Measurements from ENCODE around the gene FBXO34. TPM values are rescaled to one million over a fixed set of nuclear protein-coding genes. Genes with fewer than 3 reads are reported as not detected.

Gene FBXO34
- total and polyA plus RNA-seq, 2 of the 13 experiments (the other 11 are each of a cell fraction or from before 2014, with no cell fraction given) = 8.8 to 13.5 TPM

GRCh38 chr14:55270832-55271571, at the start of gene FBXO34 (continued):
- TF ChIP-seq ZBTB33 (CRISPR knock-in tag; IDR thresholded peaks at IDR 0.05) = peak; percentile 67
- peak; percentile 70; the same call in 1 of the 2 replicates for TF ChIP-seq KMT2A (CRISPR knock-in tag; IDR thresholded peaks at IDR 0.05)
- no peak for TF ChIP-seq ZSCAN22 (CRISPR knock-in tag; IDR thresholded peaks at IDR 0.05)
- TF ChIP-seq ZNF124 (CRISPR knock-in tag; IDR thresholded peaks at IDR 0.05) = peak; percentile 60; the same call in 1 of the 2 replicates
- TF ChIP-seq, protein P1, sequence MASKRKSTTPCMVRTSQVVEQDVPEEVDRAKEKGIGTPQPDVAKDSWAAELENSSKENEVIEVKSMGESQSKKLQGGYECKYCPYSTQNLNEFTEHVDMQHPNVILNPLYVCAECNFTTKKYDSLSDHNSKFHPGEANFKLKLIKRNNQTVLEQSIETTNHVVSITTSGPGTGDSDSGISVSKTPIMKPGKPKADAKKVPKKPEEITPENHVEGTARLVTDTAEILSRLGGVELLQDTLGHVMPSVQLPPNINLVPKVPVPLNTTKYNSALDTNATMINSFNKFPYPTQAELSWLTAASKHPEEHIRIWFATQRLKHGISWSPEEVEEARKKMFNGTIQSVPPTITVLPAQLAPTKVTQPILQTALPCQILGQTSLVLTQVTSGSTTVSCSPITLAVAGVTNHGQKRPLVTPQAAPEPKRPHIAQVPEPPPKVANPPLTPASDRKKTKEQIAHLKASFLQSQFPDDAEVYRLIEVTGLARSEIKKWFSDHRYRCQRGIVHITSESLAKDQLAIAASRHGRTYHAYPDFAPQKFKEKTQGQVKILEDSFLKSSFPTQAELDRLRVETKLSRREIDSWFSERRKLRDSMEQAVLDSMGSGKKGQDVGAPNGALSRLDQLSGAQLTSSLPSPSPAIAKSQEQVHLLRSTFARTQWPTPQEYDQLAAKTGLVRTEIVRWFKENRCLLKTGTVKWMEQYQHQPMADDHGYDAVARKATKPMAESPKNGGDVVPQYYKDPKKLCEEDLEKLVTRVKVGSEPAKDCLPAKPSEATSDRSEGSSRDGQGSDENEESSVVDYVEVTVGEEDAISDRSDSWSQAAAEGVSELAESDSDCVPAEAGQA (IDR thresholded peaks at IDR 0.05; ENCODE audit: low read depth) = peak; percentile 89
- TF ChIP-seq, protein P1 (CRISPR knock-in tag; IDR thresholded peaks at IDR 0.05; ENCODE audit: borderline replicate concordance) = no peak
- peak; percentile 72 for TF ChIP-seq ZGPAT (CRISPR knock-in tag; IDR thresholded peaks at IDR 0.05)
- TF ChIP-seq ZNF556 (CRISPR knock-in tag; IDR thresholded peaks at IDR 0.05; ENCODE audit: borderline replicate concordance) = 0 out of 2 replicates have a peak, but pooled peaks have one; percentile 65
- peak; percentile 65; the same call in 1 of the 2 replicates for TF ChIP-seq ETV5 (CRISPR knock-in tag; IDR thresholded peaks at IDR 0.05; ENCODE audit: borderline replicate concordance)
- no peak for TF ChIP-seq FOSL1 (CRISPR knock-in tag; IDR thresholded peaks at IDR 0.05; ENCODE audit: borderline replicate concordance)
- TF ChIP-seq ZNF44 (CRISPR knock-in tag; IDR thresholded peaks at IDR 0.05) = 0 out of 2 replicates have a peak, but pooled peaks have one; percentile 39
- 0 out of 2 replicates have a peak, but pooled peaks have one; percentile 16 for TF ChIP-seq BRF2 (CRISPR knock-in tag; IDR thresholded peaks at IDR 0.05)
- peak; percentile 51; the same call in 1 of the 2 replicates for TF ChIP-seq RARA (CRISPR knock-in tag; IDR thresholded peaks at IDR 0.05)
- TF ChIP-seq ZNF800 (CRISPR knock-in tag; IDR thresholded peaks at IDR 0.05) = 0 out of 2 replicates have a peak, but pooled peaks have one; percentile 25
- TF ChIP-seq NCOA1 (CRISPR knock-in tag; IDR thresholded peaks at IDR 0.05) = no peak
- 0 out of 2 replicates have a peak, but pooled peaks have one; percentile 38 for TF ChIP-seq HMG20B (CRISPR knock-in tag; conservative IDR thresholded peaks at IDR 0.05)

Data from HepG2 (cell line).